Stimulated activated CD4-positive, alpha-beta T cell treated with anti-CD3 and anti-CD28 coated beads, Interleukin-4, amount 100 ng/mL, for 24 hours (primary cell): Measurements from ENCODE around the gene PRM1.
"Not testable (repeated sequence)": the region's sequence is repeated elsewhere in the genome, so short reads cannot be mapped to it uniquely, and the experiment has no call there.

ENCODE experiments used
- DNase-seq: peaks from one replicate; pipeline ENCODE4 v3.0.0-alpha.2; 2020

Gene PRM1

GRCh38 chr16:11296706-11297491 lies 15.8 kb upstream of the PRM1 start:
- no peak for DNase-seq

GRCh38 chr16:11296351-11296705 lies 15.2 kb upstream of the PRM1 start:
- no peak for DNase-seq

GRCh38 chr16:11295672-11296071 lies 14.5 kb upstream of the PRM1 start:
- DNase-seq, result no peak

- no peak for DNase-seq
These were observed 11.1 kb upstream of the PRM1 start for GRCh38 chr16:11292076-11292748.

DNA sequence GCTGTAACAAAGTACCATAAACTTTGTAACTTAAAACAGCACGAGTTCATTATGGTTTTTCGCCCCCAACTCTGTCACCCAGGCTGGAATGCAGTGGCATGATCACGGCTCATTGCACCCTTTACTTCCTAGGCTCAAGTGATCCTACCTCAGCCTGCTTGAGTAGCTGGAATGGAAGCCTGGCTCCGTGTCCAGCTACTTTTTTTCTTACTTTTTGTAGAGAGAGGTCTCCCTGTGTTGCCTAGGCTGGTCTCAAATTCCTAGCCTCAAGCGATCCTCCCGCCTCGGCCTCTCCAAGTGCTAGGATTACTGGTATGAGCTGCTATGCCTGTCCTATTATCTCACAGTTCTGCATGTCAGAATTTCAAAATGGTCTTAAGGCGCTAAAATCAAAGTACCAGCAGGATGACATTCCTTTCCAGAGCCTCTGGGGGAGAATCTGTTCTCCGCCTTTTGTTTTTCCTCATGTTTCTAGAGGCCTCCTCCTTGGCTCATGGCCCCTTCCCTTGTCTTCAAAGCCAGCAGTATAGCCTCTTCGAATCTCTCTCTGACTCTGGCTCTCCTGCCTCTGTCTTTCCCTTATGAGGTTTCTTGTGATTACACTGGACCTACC lies 10.1 kb upstream of the PRM1 start:
- DNase-seq, result no peak

DNA sequence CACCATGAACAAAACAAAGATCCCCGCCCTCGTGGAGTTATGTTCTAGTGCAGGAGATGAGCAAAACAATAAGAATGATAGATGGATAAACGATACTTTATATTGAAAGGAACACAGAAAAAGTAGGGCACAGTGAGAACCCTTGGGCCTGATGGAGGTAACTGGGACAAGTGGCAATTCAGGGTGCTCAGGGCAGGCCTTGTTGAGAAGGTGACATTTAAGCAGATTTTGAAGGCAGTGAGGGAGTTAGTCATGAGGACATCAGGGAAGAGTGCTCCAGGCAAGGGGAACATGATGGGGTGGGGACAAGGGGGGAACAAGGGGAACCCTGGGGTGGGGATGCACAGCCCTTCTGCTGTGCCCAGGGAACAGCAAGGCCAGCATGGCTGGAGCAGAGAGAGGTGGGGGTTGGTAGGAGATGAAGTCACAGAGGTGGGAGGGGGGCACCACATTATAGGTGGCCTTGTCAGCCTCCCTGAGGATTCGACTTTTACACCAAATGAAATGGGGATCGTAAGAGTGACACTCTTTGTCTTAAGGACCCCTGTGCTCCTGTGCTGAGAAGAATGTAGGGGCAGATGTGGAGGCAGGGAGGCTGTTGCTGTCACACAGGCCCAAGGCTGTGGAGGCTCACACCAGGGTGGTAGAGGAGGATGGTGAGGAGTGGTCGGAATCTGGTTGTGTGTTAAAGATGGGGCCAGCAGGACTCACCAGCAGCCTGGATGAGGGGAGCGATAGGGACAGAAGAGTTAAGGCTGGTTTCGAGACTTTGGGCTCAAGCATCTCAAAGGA lies 9.2 kb upstream of the PRM1 start:
- no peak for DNase-seq

DNA sequence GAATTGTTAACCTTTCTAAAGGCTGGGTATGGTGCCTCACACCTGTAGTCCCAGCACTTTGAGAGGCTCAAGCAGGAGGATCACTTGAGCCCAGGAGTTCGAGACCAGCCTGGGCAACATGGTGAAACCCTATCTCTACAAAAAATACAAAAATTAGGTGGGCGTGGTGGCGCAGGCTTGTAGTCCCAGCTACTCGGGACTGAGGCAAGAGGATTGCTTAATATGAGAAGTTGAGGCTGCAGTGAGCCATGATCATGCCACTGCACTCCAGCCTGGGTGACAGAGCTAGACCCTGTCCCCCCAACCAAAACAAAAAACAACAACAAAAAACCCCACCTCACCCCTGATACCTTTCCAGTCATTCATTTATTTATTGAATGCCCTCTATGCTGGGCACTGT lies 8.6 kb upstream of the PRM1 start:
- DNase-seq, result not testable (repeated sequence)

DNA sequence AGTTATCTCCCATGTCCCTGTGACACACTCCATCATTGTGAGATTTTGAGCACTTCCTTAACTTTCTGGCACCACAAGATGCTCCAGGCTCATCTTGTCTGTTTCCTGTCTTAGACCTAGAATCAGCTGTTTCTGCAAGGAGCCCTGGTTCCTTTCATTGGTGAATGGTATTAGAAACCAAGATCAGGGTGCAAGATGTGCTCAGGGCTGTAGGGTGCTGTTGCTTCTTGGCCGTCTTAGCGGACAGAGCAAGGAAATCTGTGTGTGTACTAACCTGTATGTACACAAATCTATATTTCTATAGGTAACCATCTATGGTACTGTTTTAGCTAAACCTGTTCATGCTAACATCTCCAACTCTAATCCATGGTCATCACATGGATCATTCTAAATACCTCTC lies 8.1 kb upstream of the PRM1 start:
- no peak for DNase-seq

GRCh38 chr16:11285842-11286241 lies 4.7 kb upstream of the PRM1 start:
- DNase-seq, result no peak

DNA sequence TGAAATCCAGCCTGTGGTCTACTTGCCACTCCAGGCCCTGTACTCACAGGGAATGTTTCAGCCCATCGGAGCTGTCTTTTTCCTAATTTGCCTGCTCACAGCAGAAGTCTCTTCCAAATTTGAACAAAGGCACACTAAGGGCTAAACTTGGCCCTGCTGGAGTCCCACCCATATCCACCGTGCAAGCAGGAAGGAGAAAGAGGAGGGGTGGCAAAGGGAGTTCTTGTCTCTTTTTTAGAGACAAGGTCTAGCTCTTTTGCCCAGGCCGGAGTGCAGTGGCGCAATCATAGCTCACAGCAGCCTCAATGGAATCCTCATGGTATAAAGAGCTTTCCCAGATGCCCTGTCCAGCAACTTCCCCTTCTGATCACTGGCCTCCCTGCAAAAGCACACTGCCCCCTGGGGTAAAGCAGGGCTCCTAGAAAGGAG lies 2.7 kb upstream of the PRM1 start:
- no peak for DNase-seq

DNA sequence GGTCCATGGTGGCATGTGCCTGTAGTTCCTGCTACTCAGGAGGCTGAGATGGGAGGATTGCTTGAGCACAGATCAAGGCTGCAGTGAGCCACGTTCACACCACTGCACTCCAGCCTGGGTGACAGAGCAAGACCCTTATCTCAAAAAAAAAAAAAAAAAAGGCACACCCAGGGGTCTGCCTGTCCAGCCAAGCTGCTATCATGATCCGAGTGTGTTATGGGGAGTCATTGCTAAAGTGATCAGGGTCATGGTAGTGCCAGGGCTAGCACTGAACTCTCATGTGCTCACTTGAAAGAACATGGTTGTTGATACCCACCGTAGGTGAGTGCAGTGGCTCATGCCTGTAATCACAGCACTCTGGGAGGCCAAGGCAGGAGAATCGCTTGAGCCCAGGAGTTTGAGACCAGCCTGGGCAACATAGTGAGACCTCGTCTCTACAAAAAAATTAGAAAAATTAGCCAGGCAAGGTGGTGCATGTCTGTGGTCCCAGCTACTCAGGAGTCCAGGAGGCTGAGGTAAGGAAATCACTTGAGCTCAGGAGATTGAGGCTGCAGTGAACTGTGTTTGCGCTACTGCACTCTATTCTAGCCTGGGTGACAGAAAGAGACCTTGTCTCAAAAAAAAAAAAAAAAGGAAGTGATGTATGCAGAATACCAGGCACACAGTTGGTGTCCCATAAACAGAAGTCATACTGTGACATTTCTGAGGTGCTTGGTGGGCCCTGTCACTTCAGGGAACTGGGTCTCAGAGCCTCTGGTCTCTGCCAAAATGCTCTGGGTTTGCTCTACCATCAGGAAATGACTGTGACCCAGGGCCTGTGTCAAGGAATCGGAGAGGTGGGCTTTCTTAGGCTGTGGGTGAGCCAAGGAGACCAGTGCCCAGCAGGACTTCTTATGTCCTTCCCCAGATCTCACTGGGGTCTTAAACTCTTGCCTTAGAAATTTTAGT lies 2.2 kb downstream of the PRM1 start:
- DNase-seq, result no peak

- DNase-seq, result no peak
These were observed 3.4 kb downstream of the PRM1 start for GRCh38 chr16:11277607-11278337.

DNA sequence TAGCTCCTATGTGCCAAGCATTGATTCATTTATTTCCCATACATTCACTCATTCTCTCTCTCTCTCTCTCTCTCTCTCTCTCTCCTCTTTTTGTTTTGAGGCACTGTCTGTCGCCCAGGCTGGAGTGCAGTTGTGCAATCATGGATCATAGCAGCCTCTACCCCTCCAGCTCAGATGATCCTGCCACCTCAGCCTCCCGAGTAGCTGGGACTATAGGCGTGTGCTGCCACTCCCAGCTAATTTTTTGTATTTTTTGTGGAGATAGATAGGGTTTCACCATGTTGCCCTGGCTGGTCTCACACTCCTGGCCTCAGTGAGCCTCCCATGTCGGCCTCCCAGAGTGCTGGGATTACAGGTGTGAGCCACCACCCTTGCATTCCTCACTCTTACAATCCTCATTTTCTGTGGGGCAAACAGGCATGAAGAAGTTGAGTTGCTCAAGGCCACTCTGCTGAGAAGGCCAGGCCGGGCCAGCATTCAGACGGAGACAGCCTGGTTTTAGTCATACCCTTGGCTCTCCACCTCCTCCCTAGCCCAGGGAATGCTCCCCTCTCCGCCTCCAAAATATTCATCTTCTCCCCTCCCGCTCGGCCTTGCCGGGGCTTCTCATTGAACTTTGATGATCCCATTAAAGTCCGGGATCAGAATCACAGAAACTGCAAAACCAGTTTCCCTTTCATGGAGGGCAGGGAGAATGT lies 4.1 kb downstream of the PRM1 start:
- no peak for DNase-seq

- DNase-seq, result no peak
These were observed 4.8 kb downstream of the PRM1 start, which contains the start of gene PRM2 for GRCh38 chr16:11276143-11276895. PRM2 (minus strand) TSS chr16:11276480; CDS start chr16:11276370, 110 bp downstream.

GRCh38 chr16:11274964-11275363 lies 6.2 kb downstream of the PRM1 start:
- DNase-seq, result no peak

DNA sequence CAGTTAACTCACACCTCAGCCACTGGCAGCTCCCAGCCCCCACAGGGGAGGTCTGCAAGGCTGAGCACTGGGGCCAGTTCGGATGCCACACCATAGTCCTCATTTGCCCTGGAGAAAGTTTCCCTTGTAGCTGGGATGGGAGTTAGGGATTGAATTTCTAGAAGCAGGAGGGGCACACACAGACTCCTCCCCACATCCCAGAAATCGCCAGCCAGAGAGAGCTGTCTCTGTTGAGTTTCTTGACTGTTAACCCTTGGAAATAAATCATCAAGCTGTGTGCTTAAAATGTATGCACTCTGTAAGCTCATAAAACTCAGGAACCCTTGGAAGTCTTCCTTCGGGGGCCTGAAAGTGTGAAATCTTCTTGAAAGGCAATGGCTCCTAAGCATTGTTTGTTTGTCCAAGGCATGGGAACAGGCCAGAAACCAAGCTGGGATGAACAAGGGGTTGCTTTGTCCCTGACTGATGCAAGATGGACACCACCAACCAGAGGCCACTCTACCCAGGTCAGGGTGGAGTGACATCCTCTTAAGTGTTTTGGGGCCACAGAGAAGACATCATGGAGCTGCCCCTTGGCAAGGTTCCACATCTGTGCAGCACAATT lies 7.3 kb downstream of the PRM1 start:
- no peak for DNase-seq

DNA sequence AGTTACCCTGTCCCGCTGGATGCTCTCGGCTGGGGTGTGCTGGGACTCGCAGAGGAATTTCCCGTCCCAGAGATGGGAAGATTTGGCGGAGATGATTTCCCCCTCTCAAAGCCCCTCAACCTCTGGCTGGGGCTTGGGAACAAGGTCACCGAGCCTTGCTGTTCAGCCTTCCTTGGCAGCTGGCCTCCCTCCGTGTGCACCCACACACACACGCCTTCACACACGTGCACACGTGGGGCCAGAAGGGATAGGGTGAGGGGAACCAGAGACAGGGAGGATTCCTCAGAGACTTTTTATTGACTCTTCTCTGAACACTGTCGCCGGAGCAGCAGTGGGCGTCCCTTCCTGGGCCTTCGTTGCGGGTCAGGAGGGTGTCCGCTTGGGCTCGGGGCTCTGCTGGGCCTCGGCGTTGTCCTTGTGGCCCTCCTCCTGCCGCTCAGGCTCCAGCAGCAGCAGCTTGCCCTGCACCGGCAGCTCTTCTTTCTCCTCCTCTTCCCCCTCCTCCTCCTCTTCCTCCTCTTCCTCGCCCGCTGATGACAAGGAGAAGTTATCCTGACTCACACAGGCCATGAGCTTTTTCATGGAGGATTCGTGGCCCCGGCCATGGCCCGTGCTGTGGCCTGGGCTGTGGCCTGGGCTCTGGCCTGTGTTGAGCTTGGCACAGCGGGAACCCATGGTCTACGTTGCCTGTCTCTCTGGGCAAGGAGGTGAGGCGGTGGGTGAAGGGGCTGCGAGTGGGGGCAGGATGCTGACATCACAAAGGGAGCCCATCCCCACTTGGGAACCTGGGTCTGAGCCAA lies 8.0 kb downstream of the PRM1 start, which contains the start of gene PRM3:
PRM3 (minus strand) TSS at position 709 of the 800 bp plus-strand sequence; CDS start at position 675, 34 bp downstream.
- no peak for DNase-seq

DNA sequence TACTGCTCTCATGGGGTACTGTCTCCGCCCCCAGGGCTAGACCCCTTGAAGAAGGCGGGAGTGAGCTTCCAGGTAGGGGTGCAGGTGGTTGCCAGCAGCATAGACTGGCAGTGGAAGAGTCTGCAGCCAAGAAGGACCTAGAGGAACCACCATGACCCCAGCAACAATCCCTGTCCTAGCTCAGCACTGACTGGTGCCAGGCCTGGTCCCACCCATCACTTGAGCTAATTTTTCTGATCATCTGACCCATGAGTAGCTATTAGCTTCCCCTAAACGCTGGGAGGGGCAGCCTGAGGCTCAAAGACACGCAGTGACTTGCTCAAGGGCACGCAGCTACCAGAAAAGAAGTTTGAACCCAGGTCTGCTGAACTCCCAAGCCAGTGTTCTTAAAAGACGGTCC lies 8.6 kb downstream of the PRM1 start:
- no peak for DNase-seq
